RPMI8226 (cell line): Measurements from ENCODE around the gene TARBP1.
A peak's percentile ranks its signal among the peaks of the same experiment; 100 is the strongest.
"Not testable (repeated sequence)": the region's sequence is repeated elsewhere in the genome, so short reads cannot be mapped to it uniquely, and the experiment has no call there.

Source experiments
- DNase-seq: peaks from one replicate; pipeline ENCODE4 v3.0.0-alpha.2; 2015

TARBP1 gene

DNA sequence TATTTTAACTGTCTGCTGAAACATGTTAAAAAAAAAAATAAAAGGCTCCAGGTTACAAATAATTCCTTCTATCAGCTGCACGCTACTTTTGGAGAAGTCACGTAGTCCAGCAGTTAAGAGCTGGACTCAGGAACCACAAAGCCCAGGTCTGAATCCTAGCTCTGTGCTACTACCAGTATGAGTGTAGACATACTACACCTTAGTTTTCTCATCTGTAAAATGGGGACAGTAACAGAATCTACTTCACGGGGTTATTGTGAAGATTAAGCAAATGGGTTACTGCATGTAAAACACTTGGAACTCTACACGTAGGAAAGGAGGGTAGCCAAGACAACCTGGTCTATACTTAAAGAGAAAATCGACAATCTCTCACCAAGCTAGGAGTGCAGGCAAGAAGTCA lies 48.3 kb downstream of the TARBP1 start:
- no peak for DNase-seq

GRCh38 chr1:234429434-234429806 lies 49.6 kb downstream of the TARBP1 start:
- no peak for DNase-seq

DNA sequence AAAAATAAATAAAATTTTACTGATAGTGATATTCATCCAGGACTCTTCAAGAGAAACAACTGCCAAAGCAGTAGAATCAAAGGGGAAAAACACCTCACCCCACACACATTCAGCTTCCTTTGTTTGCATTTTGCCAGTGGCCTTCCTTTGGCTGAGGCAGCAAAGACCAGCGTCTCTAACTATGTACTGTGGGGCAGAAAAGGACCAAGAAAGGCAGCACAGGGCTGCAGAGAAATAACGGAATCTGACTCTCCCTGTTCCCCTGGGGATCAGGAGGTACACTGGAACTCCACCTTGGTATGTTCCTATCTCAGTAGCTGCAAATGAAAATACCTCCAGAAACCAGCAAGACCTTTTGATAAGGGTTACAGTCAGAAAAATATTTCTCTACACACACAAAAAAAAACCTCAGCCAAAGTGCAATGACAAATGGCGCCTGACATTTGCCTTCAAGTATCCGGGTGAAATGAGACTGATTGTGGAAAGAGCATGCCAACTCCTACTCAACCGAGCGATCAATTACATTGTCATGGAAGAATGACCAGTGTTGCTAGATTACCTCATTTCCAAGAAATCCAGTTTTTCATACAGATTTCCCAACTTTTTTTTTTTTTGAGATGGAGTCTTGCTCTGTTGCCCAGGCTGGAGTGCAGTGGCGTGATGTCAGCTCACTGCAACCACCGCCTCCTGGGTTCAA lies 50.9 kb downstream of the TARBP1 start:
- DNase-seq, result no peak

DNA sequence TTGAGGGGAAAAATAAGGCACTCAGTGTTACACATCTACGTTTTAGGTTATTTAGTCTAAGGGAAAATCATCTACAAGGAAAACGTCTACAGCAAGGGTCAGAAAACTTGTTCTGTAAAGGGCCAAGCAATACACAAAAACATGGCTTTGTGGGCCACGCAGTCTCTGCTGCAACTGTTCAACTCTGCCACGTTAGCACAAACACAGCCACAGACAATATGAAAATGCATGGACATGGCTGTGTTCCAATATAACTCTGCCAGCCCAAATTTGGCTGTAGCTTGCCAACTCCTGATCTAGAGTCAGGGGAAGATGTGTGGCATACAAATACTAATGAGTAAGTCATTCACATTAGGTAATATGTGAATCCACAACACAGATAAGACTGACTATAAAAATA lies 65.0 kb downstream of the TARBP1 start:
- DNase-seq, result peak; percentile 70

- no peak for DNase-seq
Measured at GRCh38 chr1:234413485-234413884, 65.5 kb downstream of the TARBP1 start.

- DNase-seq, result no peak
Measured at GRCh38 chr1:234412830-234413229, 66.1 kb downstream of the TARBP1 start.

DNA sequence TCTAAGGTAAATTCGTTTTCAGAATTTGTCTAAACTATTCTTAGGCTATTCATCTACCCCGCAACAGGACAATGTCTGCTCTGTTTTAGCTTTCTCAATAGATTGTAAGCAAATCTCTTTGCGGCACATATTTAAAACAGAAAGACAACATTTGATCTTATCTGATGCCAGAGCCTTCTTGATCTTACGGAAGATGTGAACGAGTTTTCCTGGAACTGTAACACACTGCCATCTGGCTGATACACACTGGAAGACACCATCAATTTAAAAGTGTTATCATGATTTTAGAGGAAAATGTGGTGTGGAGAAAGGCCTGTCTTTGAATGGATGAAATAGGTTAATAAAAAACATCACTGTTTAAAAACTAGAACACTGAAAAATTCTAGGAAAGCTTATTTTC lies 69.7 kb downstream of the TARBP1 start:
- no peak for DNase-seq

DNA sequence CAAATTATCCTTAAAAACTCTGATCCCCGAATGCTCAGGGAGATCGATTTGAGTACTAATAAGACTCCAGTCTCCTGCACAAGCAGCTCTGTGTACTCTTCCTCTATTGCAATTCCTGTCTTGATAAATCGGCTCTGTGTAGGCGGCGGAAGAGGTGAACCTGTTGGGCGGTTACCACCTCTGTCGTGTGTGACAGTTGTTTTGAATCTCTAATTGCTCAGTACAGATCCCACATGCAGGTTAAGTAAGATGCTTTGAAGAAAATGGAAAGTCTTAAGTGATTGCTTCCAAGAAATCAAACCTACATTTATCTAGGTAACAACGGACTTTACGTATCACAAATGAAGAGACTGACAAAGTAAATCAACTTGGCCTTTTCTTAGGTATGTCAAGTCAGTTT lies 70.2 kb downstream of the TARBP1 start:
- no peak for DNase-seq

- DNase-seq, result no peak
Measured at GRCh38 chr1:234406871-234407270, 72.1 kb downstream of the TARBP1 start.

GRCh38 chr1:234405676-234406075 lies 73.3 kb downstream of the TARBP1 start:
- no peak for DNase-seq

DNA sequence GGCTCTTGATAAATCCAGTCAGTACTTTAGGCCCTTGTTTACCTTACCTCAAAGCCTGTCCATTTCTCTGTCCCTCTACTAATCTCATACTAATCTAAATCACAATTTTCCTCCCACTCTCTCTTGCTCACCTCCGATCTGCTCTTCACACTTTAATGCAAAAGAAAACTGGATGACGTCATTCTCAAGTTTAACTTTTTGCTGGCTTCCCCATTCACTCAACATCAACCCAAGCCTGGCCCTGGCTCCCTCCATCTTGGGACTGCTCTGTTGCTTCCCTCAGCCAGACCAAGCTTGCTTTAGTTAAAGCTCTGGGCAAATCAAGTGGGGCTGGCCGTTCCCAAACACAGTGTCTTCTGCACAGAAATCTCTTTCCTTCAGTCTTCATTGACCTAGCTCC lies 76.0 kb downstream of the TARBP1 start:
- no peak for DNase-seq

DNA sequence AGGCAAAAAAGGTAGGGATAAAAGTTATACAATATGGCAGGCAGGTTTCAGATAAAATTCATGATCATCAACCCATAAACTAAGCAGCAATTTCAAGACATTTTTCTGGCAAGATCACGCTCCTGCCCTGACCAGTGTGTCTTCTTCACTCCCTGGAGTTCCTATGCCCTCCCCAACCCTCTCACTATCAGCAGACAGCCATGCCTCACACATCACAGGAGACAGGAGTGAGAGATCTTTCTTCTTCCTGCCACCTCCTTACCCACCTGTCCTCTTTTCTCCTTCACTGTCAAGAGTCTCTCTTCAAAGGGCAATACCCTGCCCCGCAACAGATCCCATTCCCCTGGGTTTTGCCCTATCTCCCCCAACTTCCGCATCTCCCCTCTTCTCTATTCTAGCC lies 77.3 kb downstream of the TARBP1 start:
- DNase-seq, result no peak

DNA sequence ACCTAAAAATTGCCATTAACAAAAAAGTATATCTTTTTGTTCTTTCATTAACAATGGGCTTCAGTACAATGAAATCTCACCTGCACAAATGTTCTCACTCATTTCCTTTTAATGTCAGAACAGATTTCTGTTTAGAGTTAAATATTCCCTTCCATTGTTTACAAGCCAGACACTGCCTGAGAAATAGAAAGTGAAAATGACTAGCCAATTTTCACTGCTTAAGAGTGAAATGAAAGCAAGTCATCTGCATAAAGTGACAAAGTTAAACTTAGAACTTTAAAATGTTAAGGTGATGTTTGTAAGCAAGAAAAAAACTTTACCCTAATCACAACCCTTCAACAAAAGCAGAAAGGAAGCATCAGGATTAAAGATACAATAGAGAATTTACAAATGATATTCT lies 78.2 kb downstream of the TARBP1 start:
- peak; percentile 32 for DNase-seq

DNA sequence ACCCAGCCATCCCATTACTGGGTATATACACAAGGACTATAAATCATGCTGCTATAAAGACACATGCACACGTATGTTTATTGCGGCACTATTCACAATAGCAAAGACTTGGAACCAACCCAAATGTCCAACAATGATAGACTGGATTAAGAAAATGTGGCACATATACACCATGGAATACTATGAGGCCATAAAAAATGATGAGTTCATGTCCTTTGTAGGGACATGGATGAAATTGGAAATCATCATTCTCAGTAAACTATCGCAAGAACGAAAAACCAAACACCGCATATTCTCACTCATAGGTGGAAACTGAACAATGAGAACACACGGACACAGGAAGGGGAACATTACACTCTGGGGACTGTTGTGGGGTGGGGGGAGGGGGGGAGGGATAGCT lies 79.5 kb downstream of the TARBP1 start:
- DNase-seq, result not testable (repeated sequence)

- no peak for DNase-seq
Measured at GRCh38 chr1:234398849-234399381, 80.1 kb downstream of the TARBP1 start.

DNA sequence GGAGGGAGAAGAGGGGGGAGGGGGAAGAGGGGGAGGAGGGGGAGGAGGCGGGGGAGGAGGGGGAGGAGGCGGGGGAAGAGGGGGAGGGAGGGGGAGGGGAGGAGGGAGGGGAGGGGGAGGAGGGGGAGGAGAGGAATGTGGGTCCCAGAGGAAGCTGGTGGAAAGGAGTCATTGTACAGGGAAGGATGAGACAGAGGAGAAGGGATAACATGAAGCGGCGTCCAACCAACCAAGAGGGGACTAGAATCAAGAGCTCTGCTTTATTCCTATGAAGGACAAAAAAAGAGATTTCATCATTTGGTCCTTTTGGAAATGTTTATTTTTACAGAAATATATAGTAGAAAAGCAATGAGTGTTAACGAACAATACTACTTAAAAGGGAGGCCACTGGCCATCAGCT lies 81.2 kb downstream of the TARBP1 start:
- no peak for DNase-seq

DNA sequence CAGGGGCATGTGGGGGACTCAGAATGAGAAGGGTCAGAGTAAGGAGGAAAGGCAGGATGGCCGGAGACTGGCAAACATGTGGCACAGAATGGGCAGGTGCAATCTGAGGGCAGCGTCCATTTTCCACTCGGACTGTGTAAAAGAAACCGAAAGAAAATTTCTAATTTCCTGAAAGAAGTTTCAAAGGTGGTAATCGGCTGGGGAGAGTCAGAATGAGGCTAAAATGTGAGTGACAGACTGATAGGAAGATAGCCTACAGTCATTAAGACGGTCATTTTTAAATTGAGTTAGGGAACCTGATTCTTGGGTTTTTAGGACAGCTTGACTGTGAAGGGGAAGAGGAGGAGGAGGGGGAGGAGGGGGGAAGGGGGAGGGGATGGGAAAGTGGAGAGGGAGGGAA lies 82.1 kb downstream of the TARBP1 start:
- DNase-seq, result no peak

GRCh38 chr1:234396092-234396491 lies 82.9 kb downstream of the TARBP1 start:
- DNase-seq, result no peak

DNA sequence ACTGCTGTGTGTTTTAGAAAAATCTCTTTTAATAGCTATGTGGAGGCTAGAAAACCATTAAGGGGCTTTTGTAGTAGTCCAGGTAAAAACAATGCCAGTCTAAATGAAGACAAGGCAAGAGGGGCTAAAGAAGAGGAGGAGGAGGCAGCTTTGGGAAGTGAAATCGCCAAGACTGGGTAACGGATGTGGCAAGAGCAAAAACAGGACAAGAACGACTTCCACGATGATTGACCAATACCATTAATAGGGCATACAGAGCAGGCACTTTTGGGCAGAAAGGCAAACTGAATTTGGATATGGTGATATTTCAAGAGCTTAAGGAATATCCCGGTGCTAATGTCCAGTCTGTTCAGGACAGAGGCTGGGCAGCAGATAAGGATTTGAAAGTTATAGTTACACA lies 83.7 kb downstream of the TARBP1 start:
- DNase-seq, result no peak

GRCh38 chr1:234393190-234393589 lies 85.8 kb downstream of the TARBP1 start:
- DNase-seq, result no peak

DNA sequence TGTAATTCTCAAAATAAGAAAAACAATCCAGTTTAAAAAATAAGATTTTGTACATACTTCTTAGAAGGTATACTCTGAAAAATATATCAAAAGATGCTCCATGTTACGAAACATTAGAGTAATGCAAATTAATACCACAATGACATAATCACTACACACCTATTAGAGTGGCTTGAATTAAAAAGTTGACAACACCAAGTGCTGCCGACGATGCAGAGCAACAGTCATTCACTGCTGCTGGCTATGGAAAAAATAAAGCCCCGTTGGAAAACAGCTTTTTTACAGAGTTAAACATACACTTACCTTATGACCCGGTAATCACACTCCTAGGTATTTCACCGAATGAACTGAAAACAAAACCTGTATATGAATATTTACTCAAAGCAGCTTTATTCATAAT lies 90.9 kb downstream of the TARBP1 start:
- DNase-seq, result no peak

DNA sequence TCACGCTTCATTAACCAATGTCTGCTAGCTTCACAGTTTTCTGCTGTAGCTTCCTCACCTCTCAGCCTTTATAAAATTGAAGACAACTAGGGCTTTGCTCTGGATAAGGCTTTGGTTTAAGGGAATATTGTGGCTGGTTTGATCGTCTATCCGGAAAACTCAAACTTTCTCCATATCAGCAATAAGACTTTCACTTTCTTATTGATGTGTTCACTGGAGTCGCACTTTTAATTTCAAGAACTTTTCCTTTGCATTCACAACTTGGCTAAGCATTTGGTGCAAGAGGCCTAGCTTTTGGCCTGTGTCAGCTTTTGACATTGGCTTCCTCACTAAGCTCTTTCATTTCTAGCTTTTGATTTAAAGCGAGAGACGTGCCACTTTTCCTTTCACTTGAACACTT lies 92.9 kb downstream of the TARBP1 start:
- DNase-seq, result no peak

- DNase-seq, result no peak
Measured at GRCh38 chr1:234381699-234382555, 97.1 kb downstream of the TARBP1 start.

- not testable (repeated sequence) for DNase-seq
Measured at GRCh38 chr1:234379591-234380109, 99.3 kb downstream of the TARBP1 start.
